PC-3 (cell line): ENCODE results near the gene MACROD2. TPM values are rescaled to one million over a fixed set of nuclear protein-coding genes. Genes with fewer than 3 reads are reported as not detected.

Experiments
- ATAC-seq: fragments of 200-7000 bp; cut with Tn5 transposase; 2 replicates; pipeline ENCODE4 v1.9.1; 2020; ENCODE audit warnings: mild to moderate bottlenecking, moderate library complexity
- BruUV-seq: library from RNA; stranded (reverse); fragments of 400-500 nt; replicated peaks from 2 replicates; lab custom pipeline; 2021; lab: Mats Ljungman, UMichigan
- CTCF ChIA-PET: fragments of 300-600 bp; sonication (Branson Sonifier 250); formaldehyde crosslinking; loops from one replicate; lab custom pipeline; 2022; ENCODE audit warnings: antibody characterized with exemption; lab: Charles Lee
- POLR2A ChIA-PET: fragments of 300-600 bp; sonication (Branson Sonifier 250); formaldehyde crosslinking; loops from one replicate; lab custom pipeline; 2022; ENCODE audit warnings: antibody characterized with exemption; ENCODE audit not compliant: unreplicated experiment; lab: Charles Lee
- DNase-seq: peaks from one replicate; pipeline ENCODE4 v3.0.0-alpha.2; 2015
- H2AFZ ChIP-seq: fragments of 300-600 bp; sonication (generic); 2 replicates; pipeline ENCODE4 v1.6.0; 2016; ENCODE audit warnings: antibody characterized with exemption, low read length
- H3F3A ChIP-seq: fragments of 300-600 bp; sonication (generic); one replicate; pipeline ENCODE4 v1.6.0; 2017; ENCODE audit warnings: antibody characterized with exemption, low read length, control low read depth, mild to moderate bottlenecking; ENCODE audit not compliant: unreplicated experiment
- H3K27ac ChIP-seq: fragments of 300-600 bp; sonication (generic); 2 replicates; pipeline ENCODE4 v1.5.1; 2016; ENCODE audit warnings: mild to moderate bottlenecking, low read length
- H3K27me3 ChIP-seq: fragments of 300-600 bp; sonication (generic); 2 replicates; pipeline ENCODE4 v1.6.1; 2016; ENCODE audit warnings: low read length, mixed read lengths
- H3K36me3 ChIP-seq: fragments of 300-600 bp; sonication (generic); 2 replicates; pipeline ENCODE4 v1.6.1; 2016; ENCODE audit warnings: low read depth, mixed run types, low read length, mixed read lengths
- H3K4me1 ChIP-seq: fragments of 300-600 bp; sonication (generic); 2 replicates; pipeline ENCODE4 v1.5.1; 2016; ENCODE audit warnings: low read length; ENCODE audit not compliant: insufficient read depth
- H3K4me2 ChIP-seq: fragments of 300-600 bp; sonication (generic); 2 replicates; pipeline ENCODE4 v1.6.0; 2016; ENCODE audit warnings: low read length
- H3K4me3 ChIP-seq: fragments of 300-600 bp; sonication (generic); 2 replicates; pipeline ENCODE4 v1.5.1; 2016; ENCODE audit warnings: mild to moderate bottlenecking, low read length, mixed read lengths
- H3K79me2 ChIP-seq: fragments of 300-600 bp; sonication (generic); 2 replicates; pipeline ENCODE4 v1.6.1; 2017; ENCODE audit warnings: low read length, mixed read lengths
- H3K9ac ChIP-seq: fragments of 300-600 bp; sonication (generic); 2 replicates; pipeline ENCODE4 v1.6.0; 2016; ENCODE audit warnings: mild to moderate bottlenecking, low read length
- H3K9me2 ChIP-seq: fragments of 300-600 bp; sonication (generic); replicated peaks from 2 replicates; pipeline ENCODE4 v1.6.1; 2016; ENCODE audit warnings: mixed run types, low read length, mixed read lengths
- H3K9me3 ChIP-seq: fragments of 300-600 bp; sonication (generic); 2 replicates; pipeline ENCODE4 v1.6.1; 2016; ENCODE audit warnings: low read length, mixed read lengths
- H4K20me1 ChIP-seq: fragments of 300-600 bp; sonication (generic); 2 replicates; pipeline ENCODE4 v1.6.1; 2016; ENCODE audit warnings: low read length, mixed read lengths
- CTCF ChIP-seq: fragments of 300-600 bp; sonication (generic); conservative IDR thresholded peaks from 2 replicates; pipeline ENCODE4 v1.5.1; 2017; ENCODE audit warnings: antibody characterized with exemption, low read depth, mild to moderate bottlenecking, low read length
- EZH2 ChIP-seq: fragments of 300-600 bp; sonication (generic); IDR thresholded peaks from one replicate; pipeline ENCODE4 v1.6.1; 2017; ENCODE audit warnings: antibody characterized with exemption, mild to moderate bottlenecking, low read length; ENCODE audit not compliant: unreplicated experiment
- EZH2phosphoT487 ChIP-seq: fragments of 300-600 bp; sonication (generic); IDR thresholded peaks from 2 replicates; pipeline ENCODE4 v1.6.1; 2018; ENCODE audit warnings: mild to moderate bottlenecking, antibody characterized with exemption, low read length, borderline replicate concordance
- intact Hi-C: fragments of 100-400 bp; cut with micrococcal nuclease; formaldehyde crosslinking; loops from 2 replicates; pipeline ENCODE4 v1.9.0; 2023
- total RNA-seq: library from RNA; depleted of rRNA; stranded (reverse); fragments of >200 nt; gene quantifications from 2 replicates; pipeline ENCODE4 v1.2.3, GENCODE V29; 2014

Gene MACROD2
- total RNA-seq, 1 experiment from 2014 or later, result 3.1 TPM

- POLR2A ChIA-PET, result no interaction called here
Measured at GRCh38 chr20:15079594-15080340, 1084.5 kb downstream of the MACROD2 start.

GRCh38 chr20:15081261-15081660, 1085.9 kb downstream of the MACROD2 start:
- ATAC-seq, result no peak
- no TSS peak for BruUV-seq
- Histone ChIP-seq H3K4me1 (no peaks in the 10 kb centered on the region), H3F3A (no peaks in the 10 kb centered on the region), H3K4me2 (no peak overlapping the region), H3K9me2 (no peaks in the 10 kb centered on the region), H3K9me3 (no peaks in the 10 kb centered on the region), H3K4me3 (no peak overlapping the region), H3K27ac (no peak overlapping the region), H3K27me3 (no peaks in the 10 kb centered on the region), H3K79me2 (no peaks in the 10 kb centered on the region), H4K20me1 (no peaks in the 10 kb centered on the region), H2AFZ (no peak overlapping the region), H3K9ac (no peak overlapping the region), H3K36me3 (no peaks in the 10 kb centered on the region)
- DNase-seq, result no peak
- intact Hi-C loops, result no loop called here
- POLR2A ChIA-PET, result no interaction called here
- CTCF ChIA-PET, result no interaction called here
- TF ChIP-seq CTCF (no peak), EZH2phosphoT487 (no peak), EZH2 (no peak)

More at GRCh38 chr20:15079594-15080340, 1084.5 kb downstream of the MACROD2 start:
- H3K27me3 ChIP-seq, result no peaks in the 10 kb centered on the region
- no peak overlapping the region for H3K4me3 ChIP-seq
- H3K27ac ChIP-seq, result no peak overlapping the region
- H4K20me1 ChIP-seq, result no peaks in the 10 kb centered on the region
- no peaks in the 10 kb centered on the region for H3K36me3 ChIP-seq
- no peak for DNase-seq
- H3K9me2 ChIP-seq, result no peaks in the 10 kb centered on the region
- H2AFZ ChIP-seq, result no peak overlapping the region
- no peaks in the 10 kb centered on the region for H3K9me3 ChIP-seq
- H3K4me2 ChIP-seq, result no peak overlapping the region
- no TSS peak for BruUV-seq
- no peak for TF ChIP-seq EZH2phosphoT487
- no peaks in the 10 kb centered on the region for H3F3A ChIP-seq
- H3K4me1 ChIP-seq, result no peaks in the 10 kb centered on the region
- no peaks in the 10 kb centered on the region for H3K79me2 ChIP-seq
- intact Hi-C loops, result no loop called here
- CTCF ChIA-PET, result no interaction called here
- no peak overlapping the region for H3K9ac ChIP-seq
- ATAC-seq, result no peak

DNA sequence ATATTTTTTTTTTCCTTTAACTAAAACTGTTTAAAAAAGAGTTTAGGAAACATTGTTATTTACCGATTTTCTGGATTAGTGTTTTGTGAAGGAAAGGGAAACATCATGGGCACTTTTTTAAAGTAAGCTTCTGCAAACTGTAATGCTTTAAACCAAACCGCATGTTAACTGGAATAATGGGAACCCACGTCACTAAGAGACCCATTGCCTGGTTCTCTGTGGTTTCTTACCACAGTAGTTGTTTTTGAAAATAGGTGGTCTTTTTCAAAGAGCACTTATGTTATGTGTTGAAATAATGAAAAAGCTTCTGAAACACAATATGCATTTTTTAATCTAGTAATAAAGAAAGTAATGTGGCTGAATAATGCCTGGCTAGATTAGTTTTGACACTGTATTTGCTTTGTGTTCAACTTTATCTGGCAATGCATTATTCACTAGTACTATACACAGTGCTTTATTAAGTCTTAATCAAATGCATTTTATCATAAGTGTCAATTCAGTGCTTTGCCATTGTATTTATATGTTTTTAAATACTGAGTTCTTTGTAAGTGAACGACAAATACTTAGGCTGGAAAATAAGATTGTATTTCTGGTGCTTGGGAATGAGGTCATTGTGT, 1096.2 kb downstream of the MACROD2 start:
- Histone ChIP-seq H4K20me1 (no peaks in the 10 kb centered on the region), H3K36me3 (no peaks in the 10 kb centered on the region), H3K27ac (no peak overlapping the region), H3K4me1 (no peaks in the 10 kb centered on the region), H3K27me3 (no peaks in the 10 kb centered on the region), H3K9me3 (no peaks in the 10 kb centered on the region), H3K4me3 (no peak overlapping the region), H2AFZ (no peak overlapping the region), H3K9ac (no peak overlapping the region), H3K9me2 (no peaks in the 10 kb centered on the region), H3K79me2 (no peaks in the 10 kb centered on the region), H3F3A (no peaks in the 10 kb centered on the region), H3K4me2 (no peak overlapping the region)
- ATAC-seq (no peak), DNase-seq (no peak)
- TF ChIP-seq EZH2 (no peak), EZH2phosphoT487 (no peak), CTCF (no peak)
- no TSS peak for BruUV-seq
- ChIA-PET CTCF (no interaction called here), POLR2A (no interaction called here)
- intact Hi-C loops, result no loop called here
